ENCODE data around the gene ZC3H7B.
"Not testable (repeated sequence)": the region's sequence is repeated elsewhere in the genome, so short reads cannot be mapped to it uniquely, and the experiment has no call there.

ZC3H7B gene

DNA sequence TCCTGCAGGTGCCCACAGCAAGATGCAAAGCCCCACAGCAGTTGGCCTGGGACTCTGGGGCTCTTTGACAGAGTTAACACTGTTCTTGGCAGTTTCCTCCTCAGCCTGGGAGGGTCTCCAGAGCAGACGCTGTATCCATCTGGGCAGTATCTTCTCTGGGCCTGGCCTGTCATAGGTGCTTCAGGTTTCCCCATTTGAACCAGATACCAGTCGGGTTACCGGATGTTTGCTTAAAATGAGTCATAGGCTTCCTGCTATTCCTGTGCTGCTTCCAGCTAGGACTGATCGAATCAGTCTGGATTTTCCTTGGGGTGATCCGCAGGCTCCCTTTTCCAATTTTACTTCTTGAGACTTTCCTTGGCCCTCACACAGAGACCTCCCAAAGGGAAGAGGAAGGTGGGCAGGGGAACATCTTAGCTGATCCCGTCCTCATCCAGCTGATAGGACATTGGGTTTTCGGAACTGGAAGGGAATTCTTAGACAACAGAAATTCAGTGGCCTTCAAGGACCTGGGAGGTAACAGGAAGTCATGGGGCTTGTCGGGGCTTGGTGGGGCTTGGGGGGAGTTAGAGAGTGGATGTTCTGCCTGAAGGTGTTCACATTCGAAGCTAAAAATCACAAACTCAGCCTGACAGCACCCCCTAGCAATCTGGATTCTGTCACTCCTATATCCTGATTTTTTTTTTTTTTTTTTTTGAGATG, 12.9 kb upstream of the ZC3H7B start:
- Histone ChIP-seq H3K4me1 (ENCODE audit: control insufficient read depth, insufficient read depth, low read length) (peaks cover 7% of the 10 kb centered on the region), H3K4me3 (ENCODE audit: low read length in 2 of 2) (no peak overlapping the region), H3K27ac (ENCODE audit: low read length) (peak overlapping the region; percentile 37), H3K9me3 (ENCODE audit: control insufficient read depth in 2 of 2, low read length in 2 of 2) (no peaks in the 10 kb centered on the region), H3K27me3 (ENCODE audit: control insufficient read depth in 1 of 2, insufficient read depth in 2 of 2, low read length in 2 of 2) (no peaks in the 10 kb centered on the region), H3K9ac (ENCODE audit: low read length in 2 of 2) (peak overlapping the region in 1 of 2 donors; percentile 20), H3K36me3 (ENCODE audit: control insufficient read depth in 2 of 2, insufficient read depth in 2 of 2, low read length in 2 of 2) (peaks cover 3% of the 10 kb centered on the region in 2 donors)

DNA sequence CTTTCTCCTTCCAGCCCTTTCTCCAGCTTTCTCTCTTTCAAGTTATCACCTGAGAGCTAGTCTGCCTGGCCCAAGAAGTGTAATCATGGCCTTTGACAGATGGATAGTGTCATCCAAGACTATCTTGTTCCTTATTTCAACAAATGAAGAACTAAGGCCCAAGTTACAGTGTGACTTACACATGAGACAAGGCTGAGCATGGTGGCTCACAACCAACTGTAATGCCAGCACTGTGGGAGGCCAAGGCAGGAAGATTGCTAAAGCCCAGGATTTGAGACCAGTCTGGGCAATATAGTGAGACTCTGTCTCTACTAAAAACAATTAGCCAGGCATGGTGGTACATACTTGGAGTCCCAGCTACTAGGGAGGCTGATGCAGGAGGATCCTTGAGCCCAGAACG, 11.7 kb upstream of the ZC3H7B start:
- Histone ChIP-seq H3K4me1 (ENCODE audit: control insufficient read depth, insufficient read depth, low read length) (peaks cover 7% of the 10 kb centered on the region), H3K9me3 (ENCODE audit: control insufficient read depth in 2 of 2, low read length in 2 of 2) (no peaks in the 10 kb centered on the region), H3K9ac (ENCODE audit: low read length in 2 of 2) (no peak overlapping the region), H3K27me3 (ENCODE audit: control insufficient read depth in 1 of 2, insufficient read depth in 2 of 2, low read length in 2 of 2) (no peaks in the 10 kb centered on the region), H3K36me3 (ENCODE audit: control insufficient read depth in 2 of 2, insufficient read depth in 2 of 2, low read length in 2 of 2) (peaks cover 0 to under 1% of the 10 kb centered on the region in 2 donors), H3K27ac (ENCODE audit: low read length) (no peak overlapping the region), H3K4me3 (ENCODE audit: low read length in 2 of 2) (no peak overlapping the region)

DNA sequence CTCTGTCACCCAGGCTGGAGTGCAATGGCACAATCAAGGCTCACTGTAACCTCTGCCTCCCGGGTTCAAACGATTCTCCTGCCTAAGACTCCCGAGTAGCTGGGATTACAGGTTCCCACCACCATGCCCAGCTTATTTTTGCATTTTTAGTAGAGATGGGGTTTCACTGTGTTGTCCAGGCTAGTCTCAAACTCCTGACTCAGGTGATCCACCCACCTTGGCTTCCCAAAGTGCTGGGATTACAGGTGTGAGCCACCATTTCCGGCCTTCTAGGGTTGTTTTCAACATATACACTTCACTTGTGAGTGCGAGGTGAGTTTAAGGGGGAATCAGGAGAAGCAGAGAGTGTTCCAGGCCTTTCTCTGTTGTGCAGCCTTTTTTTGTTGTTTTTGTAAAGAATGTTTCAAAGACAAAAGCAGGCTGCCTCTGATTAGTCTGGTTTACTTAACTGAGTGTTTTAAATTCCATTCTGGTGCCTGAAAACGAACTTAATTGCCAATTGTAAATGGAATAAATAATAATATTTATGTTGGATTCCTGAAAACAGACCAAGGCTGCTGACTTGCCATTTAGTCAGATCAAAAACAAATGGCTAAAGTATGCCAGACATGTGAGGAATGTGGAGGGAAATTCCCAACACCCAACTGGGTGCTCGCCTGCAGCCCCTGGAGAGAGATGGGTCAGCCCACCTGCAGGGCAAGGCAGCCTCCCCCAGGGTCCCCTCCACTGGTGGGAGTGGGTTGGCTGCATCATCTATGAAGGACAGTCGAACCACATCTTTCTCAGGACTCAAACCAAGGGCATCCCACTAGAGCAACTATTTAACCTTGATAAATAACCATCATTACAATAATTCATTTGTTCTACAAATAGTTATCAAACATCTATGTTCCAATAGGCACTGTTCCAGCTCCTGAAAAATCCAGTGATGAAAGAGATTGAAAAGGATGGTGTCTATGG, 10.8 kb upstream of the ZC3H7B start:
- Histone ChIP-seq H3K27ac (ENCODE audit: low read length) (no peak overlapping the region), H3K27me3 (ENCODE audit: control insufficient read depth in 1 of 2, insufficient read depth in 2 of 2, low read length in 2 of 2) (no peaks in the 10 kb centered on the region), H3K36me3 (ENCODE audit: control insufficient read depth in 2 of 2, insufficient read depth in 2 of 2, low read length in 2 of 2) (no peaks in the 10 kb centered on the region), H3K9me3 (ENCODE audit: control insufficient read depth in 2 of 2, low read length in 2 of 2) (no peaks in the 10 kb centered on the region), H3K9ac (ENCODE audit: low read length in 2 of 2) (no peak overlapping the region), H3K4me3 (ENCODE audit: low read length in 2 of 2) (no peak overlapping the region), H3K4me1 (ENCODE audit: control insufficient read depth, insufficient read depth, low read length) (peaks cover 4% of the 10 kb centered on the region)

DNA sequence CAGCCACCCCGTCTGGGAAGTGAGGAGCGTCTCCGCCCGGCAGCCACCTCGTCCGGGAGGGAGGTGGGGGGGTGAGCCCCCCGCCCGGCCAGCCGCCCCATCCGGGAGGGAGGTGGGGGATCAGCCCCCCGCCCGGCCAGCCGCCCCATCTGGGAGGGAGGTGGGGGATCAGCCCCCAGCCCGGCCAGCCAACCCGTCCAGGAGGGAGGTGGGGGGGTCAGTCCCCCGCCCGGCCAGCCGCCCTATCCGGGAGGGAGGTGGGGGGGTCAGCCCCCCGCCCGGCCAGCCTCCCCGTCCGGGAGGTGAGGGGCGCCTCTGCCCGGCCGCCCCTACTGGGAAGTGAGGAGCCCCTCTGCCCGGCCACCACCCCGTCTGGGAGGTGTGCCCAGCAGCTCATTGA, 6.5 kb upstream of the ZC3H7B start:
- H3K9me3 ChIP-seq (ENCODE audit: control insufficient read depth in 2 of 2, low read length in 2 of 2); H3K27me3 ChIP-seq (ENCODE audit: control insufficient read depth in 1 of 2, insufficient read depth in 2 of 2, low read length in 2 of 2); H3K9ac ChIP-seq (ENCODE audit: low read length in 2 of 2); H3K4me1 ChIP-seq (ENCODE audit: control insufficient read depth, insufficient read depth, low read length); H3K36me3 ChIP-seq (ENCODE audit: control insufficient read depth in 2 of 2, insufficient read depth in 2 of 2, low read length in 2 of 2); H3K27ac ChIP-seq (ENCODE audit: low read length); H3K4me3 ChIP-seq (ENCODE audit: low read length in 2 of 2): not testable (repeated sequence)

DNA sequence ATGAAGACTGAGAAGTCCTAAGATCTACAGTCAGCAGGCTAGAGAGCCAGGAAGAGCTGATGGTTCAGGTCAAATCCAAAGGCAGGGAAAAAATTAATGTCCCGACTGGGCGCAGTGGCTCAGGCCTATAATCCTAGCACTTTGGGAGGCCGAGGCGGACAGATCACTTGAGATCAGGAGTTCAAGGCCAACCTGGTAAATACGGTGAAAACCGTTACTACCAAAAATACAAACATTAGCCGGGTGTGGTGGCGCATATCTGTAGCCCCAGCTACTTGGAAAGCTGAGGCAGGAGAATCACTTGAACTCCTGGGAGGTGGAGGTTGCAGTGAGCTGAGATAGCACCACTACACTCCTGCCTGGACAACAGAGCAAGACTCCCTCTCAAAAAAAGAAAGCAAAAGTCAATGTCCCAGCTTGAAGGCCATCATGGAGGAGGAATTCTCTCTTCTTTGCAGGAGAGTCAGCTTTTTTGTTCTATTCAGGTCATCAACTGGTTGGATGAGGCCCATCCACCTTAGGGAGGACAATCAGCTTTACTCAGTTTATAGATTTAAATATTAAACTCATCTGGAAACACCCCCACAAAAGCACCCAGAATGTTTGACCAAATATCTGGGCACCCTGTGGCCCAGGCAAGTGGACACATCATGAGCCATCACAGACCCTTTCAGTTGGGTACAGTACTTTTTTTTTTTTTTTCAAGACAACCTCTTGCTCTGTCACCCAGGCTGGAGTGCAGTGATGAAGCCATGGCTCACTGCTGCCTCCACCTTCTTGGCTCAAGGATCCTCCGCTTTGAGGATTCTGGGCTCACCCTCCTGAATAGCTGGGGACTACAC, 4.3 kb upstream of the ZC3H7B start:
- H3K4me1 ChIP-seq (ENCODE audit: control insufficient read depth, insufficient read depth, low read length): peaks cover 6% of the 10 kb centered on the region
- no peaks in the 10 kb centered on the region for H3K27me3 ChIP-seq (ENCODE audit: control insufficient read depth in 1 of 2, insufficient read depth in 2 of 2, low read length in 2 of 2)
- no peaks in the 10 kb centered on the region for H3K36me3 ChIP-seq (ENCODE audit: control insufficient read depth in 2 of 2, insufficient read depth in 2 of 2, low read length in 2 of 2)
- no peaks in the 10 kb centered on the region for H3K9me3 ChIP-seq (ENCODE audit: control insufficient read depth in 2 of 2, low read length in 2 of 2)
- no peak overlapping the region for H3K4me3 ChIP-seq (ENCODE audit: low read length in 2 of 2)
- H3K9ac ChIP-seq (ENCODE audit: low read length in 2 of 2): no peak overlapping the region
- H3K27ac ChIP-seq (ENCODE audit: low read length): no peak overlapping the region

DNA sequence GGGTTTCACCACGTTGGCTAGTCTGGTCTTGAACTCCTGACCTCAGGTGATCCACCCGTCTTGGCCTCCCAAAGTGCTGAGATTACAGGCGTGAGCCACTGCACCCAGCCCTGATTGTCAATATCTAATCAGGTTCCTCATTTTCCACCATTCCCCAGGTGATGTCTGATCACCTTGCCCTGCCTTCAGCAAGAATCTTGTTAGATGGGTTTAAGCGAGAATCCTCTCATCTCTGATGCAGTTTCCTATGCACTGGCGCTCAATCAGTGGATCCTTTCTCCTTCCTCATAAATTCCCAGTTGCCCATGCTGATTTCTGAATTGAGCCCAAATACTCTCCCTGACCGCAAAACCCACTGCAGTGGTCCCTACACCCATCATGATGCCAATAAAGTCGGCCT, 664 bp upstream of the ZC3H7B start:
- peak overlapping the region; percentile 73 to 80 for H3K4me3 ChIP-seq (ENCODE audit: low read length in 2 of 2)
- H3K27me3 ChIP-seq (ENCODE audit: control insufficient read depth in 1 of 2, insufficient read depth in 2 of 2, low read length in 2 of 2): no peaks in the 10 kb centered on the region
- H3K4me1 ChIP-seq (ENCODE audit: control insufficient read depth, insufficient read depth, low read length): peaks cover 13% of the 10 kb centered on the region
- peak overlapping the region; percentile 82 to 94 for H3K9ac ChIP-seq (ENCODE audit: low read length in 2 of 2)
- H3K9me3 ChIP-seq (ENCODE audit: control insufficient read depth in 2 of 2, low read length in 2 of 2): no peaks in the 10 kb centered on the region
- peak overlapping the region; percentile 55 for H3K27ac ChIP-seq (ENCODE audit: low read length)
- no peaks in the 10 kb centered on the region for H3K36me3 ChIP-seq (ENCODE audit: control insufficient read depth in 2 of 2, insufficient read depth in 2 of 2, low read length in 2 of 2)

DNA sequence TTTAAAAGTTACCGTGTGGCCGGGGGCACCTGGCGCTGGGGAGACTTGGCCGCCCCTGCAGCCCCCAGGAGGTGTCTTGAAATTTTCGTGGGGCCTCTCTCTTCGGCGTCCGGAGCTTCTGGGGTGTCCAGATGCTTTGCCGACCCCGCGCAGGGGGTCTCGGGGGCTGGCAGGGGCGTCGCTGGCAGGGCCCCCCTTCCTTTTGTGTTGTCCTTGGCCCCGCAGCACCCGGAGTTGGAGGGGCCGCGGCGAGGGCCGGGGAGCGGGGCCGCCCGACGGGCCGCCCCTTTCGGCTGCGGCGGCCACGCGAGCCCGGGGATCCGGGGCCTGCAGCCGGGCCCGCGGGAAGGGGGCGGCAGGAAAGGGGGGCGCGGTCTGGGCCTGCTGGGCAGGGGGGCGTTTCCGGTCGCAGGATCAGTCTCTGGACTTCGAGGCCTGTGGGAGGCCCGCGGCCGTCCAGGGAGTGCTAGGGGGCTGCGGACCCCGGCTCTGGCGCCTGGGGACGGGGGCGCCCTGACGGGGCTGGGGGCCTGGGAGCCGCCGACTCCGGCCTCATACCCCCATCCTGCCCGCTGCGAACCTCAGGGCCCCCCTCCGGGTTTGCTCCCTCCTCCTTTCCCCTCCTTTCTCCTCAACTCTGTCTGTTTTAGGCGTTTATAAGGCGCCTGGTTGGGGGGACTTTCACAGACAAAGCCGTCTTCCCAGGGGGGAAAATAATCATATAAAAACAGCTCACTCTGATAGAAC, 869 bp downstream of the ZC3H7B start:
- Histone ChIP-seq H3K4me3 (ENCODE audit: low read length in 2 of 2) (peak overlapping the region; percentile 73 to 80), H3K27me3 (ENCODE audit: control insufficient read depth in 1 of 2, insufficient read depth in 2 of 2, low read length in 2 of 2) (no peaks in the 10 kb centered on the region), H3K9ac (ENCODE audit: low read length in 2 of 2) (peak overlapping the region; percentile 82 to 94), H3K36me3 (ENCODE audit: control insufficient read depth in 2 of 2, insufficient read depth in 2 of 2, low read length in 2 of 2) (no peaks in the 10 kb centered on the region), H3K4me1 (ENCODE audit: control insufficient read depth, insufficient read depth, low read length) (peaks cover 13% of the 10 kb centered on the region), H3K27ac (ENCODE audit: low read length) (peak overlapping the region; percentile 58), H3K9me3 (ENCODE audit: control insufficient read depth in 2 of 2, low read length in 2 of 2) (no peaks in the 10 kb centered on the region)

DNA sequence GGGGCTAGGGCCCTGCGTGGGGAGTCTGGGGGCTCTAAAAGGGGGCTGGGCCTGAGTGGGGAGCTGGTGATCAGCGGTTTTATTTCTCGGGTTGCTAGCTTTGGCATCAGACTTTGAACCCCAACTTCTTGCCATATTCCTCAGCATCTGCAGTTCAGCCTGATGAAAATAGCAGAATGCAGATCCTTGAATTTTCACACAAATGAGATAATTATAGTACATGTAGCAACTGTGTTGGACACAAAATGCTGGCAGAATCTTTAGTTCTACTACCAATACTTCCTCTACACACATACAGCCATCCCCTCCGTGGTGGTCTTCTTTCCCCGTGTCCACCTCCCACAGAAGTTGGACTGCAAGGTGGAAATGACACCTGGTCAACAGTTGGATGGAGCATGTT, 1.5 kb downstream of the ZC3H7B start:
- peak overlapping the region; percentile 58 for H3K27ac ChIP-seq (ENCODE audit: low read length)
- no peaks in the 10 kb centered on the region for H3K9me3 ChIP-seq (ENCODE audit: control insufficient read depth in 2 of 2, low read length in 2 of 2)
- H3K9ac ChIP-seq (ENCODE audit: low read length in 2 of 2): peak overlapping the region; percentile 82 to 94
- H3K36me3 ChIP-seq (ENCODE audit: control insufficient read depth in 2 of 2, insufficient read depth in 2 of 2, low read length in 2 of 2): peaks cover 0 to 2% of the 10 kb centered on the region in 2 donors
- H3K4me3 ChIP-seq (ENCODE audit: low read length in 2 of 2): peak overlapping the region; percentile 73 to 80
- no peaks in the 10 kb centered on the region for H3K27me3 ChIP-seq (ENCODE audit: control insufficient read depth in 1 of 2, insufficient read depth in 2 of 2, low read length in 2 of 2)
- H3K4me1 ChIP-seq (ENCODE audit: control insufficient read depth, insufficient read depth, low read length): peaks cover 13% of the 10 kb centered on the region

DNA sequence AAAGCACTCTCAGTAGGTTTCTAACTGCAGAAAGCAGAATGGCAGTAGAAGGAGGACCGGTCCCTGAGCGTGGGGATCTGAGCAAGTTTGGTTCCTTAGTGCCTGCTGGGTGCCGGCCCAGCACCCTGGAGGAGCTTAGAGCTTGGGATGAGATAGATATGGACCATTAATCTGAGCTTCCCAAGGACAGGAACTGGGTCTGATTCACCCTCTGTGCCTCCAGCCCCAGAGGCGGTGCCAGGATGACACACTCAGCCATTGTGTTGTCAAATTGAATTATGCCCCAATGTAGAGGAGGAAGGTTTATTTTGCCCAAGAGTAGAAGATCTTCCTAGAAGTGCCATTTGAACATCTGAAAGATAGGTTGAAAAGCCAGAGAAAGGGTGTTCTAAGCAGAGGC, 4.3 kb downstream of the ZC3H7B start:
- Histone ChIP-seq H3K27me3 (ENCODE audit: control insufficient read depth in 1 of 2, insufficient read depth in 2 of 2, low read length in 2 of 2) (no peaks in the 10 kb centered on the region), H3K9me3 (ENCODE audit: control insufficient read depth in 2 of 2, low read length in 2 of 2) (no peaks in the 10 kb centered on the region), H3K27ac (ENCODE audit: low read length) (no peak overlapping the region), H3K36me3 (ENCODE audit: control insufficient read depth in 2 of 2, insufficient read depth in 2 of 2, low read length in 2 of 2) (peaks cover 0 to 3% of the 10 kb centered on the region in 2 donors), H3K4me1 (ENCODE audit: control insufficient read depth, insufficient read depth, low read length) (peaks cover 14% of the 10 kb centered on the region), H3K4me3 (ENCODE audit: low read length in 2 of 2) (no peak overlapping the region), H3K9ac (ENCODE audit: low read length in 2 of 2) (no peak overlapping the region)

DNA sequence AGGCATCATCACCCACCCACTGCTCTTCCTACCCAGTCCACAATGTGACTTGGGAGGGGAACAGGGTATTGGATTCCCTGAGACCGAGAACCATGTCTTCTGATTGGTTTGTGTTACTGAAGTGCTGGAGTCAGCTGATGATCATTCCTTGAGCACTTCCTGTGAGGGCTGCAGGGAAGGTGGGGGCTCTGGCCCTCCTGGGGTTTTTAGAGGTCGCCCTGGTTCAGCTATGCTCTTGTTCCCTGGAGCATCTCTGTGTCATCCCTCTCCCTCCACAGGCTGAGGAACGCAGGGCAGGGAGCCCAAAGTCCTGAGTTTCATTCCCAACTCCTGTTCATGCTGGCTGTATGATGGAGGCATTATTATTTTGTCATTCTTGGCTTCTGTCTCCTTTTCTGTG, 6.7 kb downstream of the ZC3H7B start:
- H3K27me3 ChIP-seq (ENCODE audit: control insufficient read depth in 1 of 2, insufficient read depth in 2 of 2, low read length in 2 of 2): no peaks in the 10 kb centered on the region
- peaks cover 5% of the 10 kb centered on the region for H3K4me1 ChIP-seq (ENCODE audit: control insufficient read depth, insufficient read depth, low read length)
- no peaks in the 10 kb centered on the region for H3K9me3 ChIP-seq (ENCODE audit: control insufficient read depth in 2 of 2, low read length in 2 of 2)
- peaks cover 0 to 3% of the 10 kb centered on the region in 2 donors for H3K36me3 ChIP-seq (ENCODE audit: control insufficient read depth in 2 of 2, insufficient read depth in 2 of 2, low read length in 2 of 2)
- no peak overlapping the region for H3K9ac ChIP-seq (ENCODE audit: low read length in 2 of 2)
- H3K27ac ChIP-seq (ENCODE audit: low read length): no peak overlapping the region
- no peak overlapping the region for H3K4me3 ChIP-seq (ENCODE audit: low read length in 2 of 2)
